BE2C (cell line): ENCODE data around the gene ABCC9.
"Not testable (repeated sequence)": the region's sequence is repeated elsewhere in the genome, so short reads cannot be mapped to it uniquely, and the experiment has no call there.

Experiments used
- DNase-seq: peaks from one replicate; pipeline ENCODE4 v3.0.0-alpha.2; 2020
- H3K27me3 ChIP-seq: fragments of 250-450 bp; sonication (Bioruptor Pico); 2 replicates; pipeline ENCODE4 v1.5.1; 2020; ENCODE audit warnings: mild to moderate bottlenecking
- H3K36me3 ChIP-seq: fragments of 250-450 bp; sonication (Bioruptor Pico); 2 replicates; pipeline ENCODE4 v1.5.1; 2020; ENCODE audit warnings: mild to moderate bottlenecking
- H3K4me1 ChIP-seq: fragments of 250-450 bp; sonication (Bioruptor Pico); 2 replicates; pipeline ENCODE4 v1.5.1; 2020
- H3K4me3 ChIP-seq: 2 replicates; pipeline ENCODE4 v1.5.1; 2011; ENCODE audit warnings: low read depth, low read length
- H3K9me3 ChIP-seq: fragments of 250-450 bp; sonication (Bioruptor Pico); 2 replicates; pipeline ENCODE4 v1.5.1; 2020
- CTCF ChIP-seq: IDR thresholded peaks from 2 replicates; pipeline ENCODE4 v1.5.1; 2012; ENCODE audit warnings: mild to moderate bottlenecking, low read depth, low read length

The ABCC9 gene

GRCh38 chr12:21933656-21934055 lies 7.6 kb downstream of the ABCC9 start:
- TF ChIP-seq CTCF = no peak
- H3K4me1 ChIP-seq = no peaks in the 10 kb centered on the region
- DNase-seq = no peak
- H3K9me3 ChIP-seq = no peaks in the 10 kb centered on the region
- H3K36me3 ChIP-seq = no peaks in the 10 kb centered on the region
- no peak overlapping the region for H3K4me3 ChIP-seq
- no peaks in the 10 kb centered on the region for H3K27me3 ChIP-seq

- not testable (repeated sequence) for H3K27me3 ChIP-seq, H3K4me1 ChIP-seq, DNase-seq, H3K36me3 ChIP-seq, H3K4me3 ChIP-seq, H3K9me3 ChIP-seq
These were observed 11.3 kb downstream of the ABCC9 start for GRCh38 chr12:21929972-21930371.

GRCh38 chr12:21925296-21925913 lies 15.8 kb downstream of the ABCC9 start:
- DNase-seq = no peak
- TF ChIP-seq CTCF = no peak

GRCh38 chr12:21921436-21921835 lies 19.8 kb downstream of the ABCC9 start:
- no peak for DNase-seq
- Histone ChIP-seq H3K4me3 (no peak overlapping the region), H3K27me3 (no peaks in the 10 kb centered on the region), H3K36me3 (no peaks in the 10 kb centered on the region), H3K4me1 (no peaks in the 10 kb centered on the region), H3K9me3 (no peaks in the 10 kb centered on the region)
- TF ChIP-seq CTCF = no peak

More at GRCh38 chr12:21925296-21925913, 15.8 kb downstream of the ABCC9 start:
- H3K4me1 ChIP-seq = no peaks in the 10 kb centered on the region
- no peaks in the 10 kb centered on the region for H3K36me3 ChIP-seq
- H3K4me3 ChIP-seq = no peak overlapping the region
- no peaks in the 10 kb centered on the region for H3K27me3 ChIP-seq
- no peaks in the 10 kb centered on the region for H3K9me3 ChIP-seq

GRCh38 chr12:21918456-21918855 lies 22.8 kb downstream of the ABCC9 start:
- DNase-seq = no peak
- H3K4me3 ChIP-seq = no peak overlapping the region
- H3K9me3 ChIP-seq = no peaks in the 10 kb centered on the region
- no peaks in the 10 kb centered on the region for H3K27me3 ChIP-seq
- H3K4me1 ChIP-seq = no peaks in the 10 kb centered on the region
- no peaks in the 10 kb centered on the region for H3K36me3 ChIP-seq
- no peak for TF ChIP-seq CTCF

- no peak for TF ChIP-seq CTCF
- Histone ChIP-seq H3K27me3 (no peaks in the 10 kb centered on the region), H3K9me3 (no peaks in the 10 kb centered on the region), H3K36me3 (no peaks in the 10 kb centered on the region), H3K4me3 (no peak overlapping the region), H3K4me1 (no peaks in the 10 kb centered on the region)
- no peak for DNase-seq
These were observed 27.4 kb downstream of the ABCC9 start for GRCh38 chr12:21913823-21914222.

DNA sequence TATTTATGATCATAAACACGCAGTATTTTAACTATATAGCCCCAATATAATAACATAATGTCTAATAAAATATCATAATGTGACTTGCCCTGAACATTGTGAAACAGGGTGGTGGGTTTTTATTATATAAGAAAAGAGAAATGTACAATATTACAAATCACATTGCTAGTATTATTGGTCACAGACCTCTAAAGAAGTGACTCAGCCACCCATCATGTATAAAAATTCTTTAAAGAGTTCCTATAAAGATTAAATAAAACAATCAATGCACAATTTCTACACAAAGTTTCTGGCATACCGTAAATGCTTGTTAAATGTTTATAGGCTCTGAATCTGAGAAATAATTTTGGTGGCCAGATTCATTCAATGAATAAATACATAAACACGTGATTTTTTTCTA lies 28.9 kb downstream of the ABCC9 start:
- no peak for DNase-seq
- no peak overlapping the region for H3K4me3 ChIP-seq
- H3K9me3 ChIP-seq = no peaks in the 10 kb centered on the region
- H3K27me3 ChIP-seq = no peaks in the 10 kb centered on the region
- no peak for TF ChIP-seq CTCF
- H3K36me3 ChIP-seq = no peaks in the 10 kb centered on the region
- no peaks in the 10 kb centered on the region for H3K4me1 ChIP-seq
